Pulmonary artery endothelial cell (primary cell): ENCODE data around the gene NFKB1. TPM values are rescaled to one million over a fixed set of nuclear protein-coding genes. Genes with fewer than 3 reads are reported as not detected.

Experiments
- DNase-seq: peaks from one replicate; pipeline ENCODE4 v3.0.0-alpha.2; 2011; ENCODE audit warnings: low read depth, low spot score
- total RNA-seq: library from RNA; depleted of rRNA; stranded (reverse); fragments of >200 nt; gene quantifications from 2 replicates; pipeline ENCODE4 v1.2.3, GENCODE V29; 2014

The NFKB1 gene
- total RNA-seq, 1 donor from 2014 or later = 45.1 TPM

- no peak for DNase-seq
These were observed 28.8 kb downstream of the NFKB1 start for GRCh38 chr4:102529977-102530376.

GRCh38 chr4:102530986-102531385, 29.8 kb downstream of the NFKB1 start:
- DNase-seq = no peak

GRCh38 chr4:102531462-102531861, 30.3 kb downstream of the NFKB1 start:
- DNase-seq = no peak

- DNase-seq = no peak
These were observed 32.2 kb downstream of the NFKB1 start for GRCh38 chr4:102533348-102533747.

GRCh38 chr4:102533904-102534303, 32.7 kb downstream of the NFKB1 start:
- no peak for DNase-seq

- no peak for DNase-seq
These were observed 33.7 kb downstream of the NFKB1 start for GRCh38 chr4:102534845-102535244.

- DNase-seq = no peak
These were observed 34.4 kb downstream of the NFKB1 start for GRCh38 chr4:102535398-102536082.

- no peak for DNase-seq
These were observed 35.6 kb downstream of the NFKB1 start for GRCh38 chr4:102536768-102537167.

GRCh38 chr4:102537269-102537668, 36.1 kb downstream of the NFKB1 start:
- no peak for DNase-seq

- no peak for DNase-seq
These were observed 40.5 kb downstream of the NFKB1 start for GRCh38 chr4:102541697-102542096.

GRCh38 chr4:102543030-102543928, 42.1 kb downstream of the NFKB1 start:
- no peak for DNase-seq

- no peak for DNase-seq
These were observed 45.5 kb downstream of the NFKB1 start for GRCh38 chr4:102546635-102547034.

- DNase-seq = no peak
These were observed 46.8 kb downstream of the NFKB1 start for GRCh38 chr4:102547973-102548372.

GRCh38 chr4:102551958-102552565, 50.9 kb downstream of the NFKB1 start:
- no peak for DNase-seq

- peak; percentile 57 for DNase-seq
These were observed 51.6 kb downstream of the NFKB1 start for GRCh38 chr4:102552781-102553180.

- no peak for DNase-seq
These were observed 52.8 kb downstream of the NFKB1 start for GRCh38 chr4:102553982-102554381.

GRCh38 chr4:102554482-102554881, 53.3 kb downstream of the NFKB1 start:
- DNase-seq = no peak

- no peak for DNase-seq
These were observed 53.8 kb downstream of the NFKB1 start for GRCh38 chr4:102554992-102555391.

GRCh38 chr4:102557636-102558035, 56.5 kb downstream of the NFKB1 start:
- DNase-seq = no peak

- DNase-seq = no peak
These were observed 59.0 kb downstream of the NFKB1 start for GRCh38 chr4:102560115-102560514.

GRCh38 chr4:102560571-102561341, 59.6 kb downstream of the NFKB1 start:
- no peak for DNase-seq
